ENCODE measurements around the gene ASPSCR1.

ASPSCR1 gene

DNA sequence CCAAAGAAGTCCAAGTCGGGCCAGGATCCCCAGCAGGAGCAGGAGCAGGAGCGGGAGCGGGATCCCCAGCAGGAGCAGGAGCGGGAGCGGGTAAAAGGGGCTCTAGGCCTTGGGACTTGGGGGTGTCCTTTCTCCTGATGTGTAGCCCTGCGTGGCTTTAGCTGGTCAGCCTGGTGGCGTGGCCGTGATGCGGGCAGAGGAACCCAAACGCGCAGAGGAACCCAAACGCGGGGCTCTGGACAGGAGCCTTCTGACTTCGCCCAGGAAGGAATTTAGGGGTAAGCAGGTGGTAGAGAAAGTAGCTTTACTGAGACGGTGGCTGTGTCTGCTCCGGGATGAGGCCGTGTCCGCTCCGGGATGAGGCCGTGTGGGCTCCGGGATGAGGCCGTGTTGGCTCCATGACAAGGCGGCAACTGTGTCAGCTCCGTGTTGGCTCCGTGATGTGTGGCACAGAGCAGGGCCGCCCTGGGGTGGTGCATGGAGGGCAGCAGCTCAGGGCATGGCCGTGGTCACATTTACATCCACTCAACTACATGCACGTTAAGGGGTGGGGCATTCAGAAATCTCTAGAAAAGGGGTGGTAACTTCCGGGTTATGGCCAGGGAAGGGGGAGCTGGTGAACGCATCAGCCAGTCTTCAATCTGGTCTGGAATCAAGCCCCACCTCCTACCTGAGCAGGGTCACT is 19.5 kb downstream of the ASPSCR1 start:
- DNase-seq (ENCODE audit: low spot score) = no peak
- FAIRE-seq = no peak

DNA sequence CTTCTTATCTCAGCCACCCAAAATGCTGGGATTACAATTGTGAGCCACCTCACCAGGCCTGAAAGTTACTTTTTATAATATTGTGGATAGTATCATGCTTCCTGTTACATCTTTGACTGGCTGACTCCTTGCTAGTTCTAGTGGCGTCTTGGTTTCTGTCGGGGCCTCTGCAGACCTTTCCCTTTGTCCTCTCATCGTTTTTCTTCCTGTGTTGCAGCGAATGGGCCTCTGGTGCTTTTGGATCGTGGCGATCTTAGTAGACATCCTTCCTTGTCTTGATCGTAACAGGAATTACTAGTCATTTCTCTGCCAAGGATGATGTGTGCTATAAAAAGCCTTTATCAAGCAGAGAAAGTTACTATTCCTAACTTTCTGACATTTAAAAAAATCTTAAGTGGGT is 20.8 kb downstream of the ASPSCR1 start:
- DNase-seq (ENCODE audit: low spot score) = no peak
- FAIRE-seq = no peak

- FAIRE-seq = no peak
- no peak for DNase-seq (ENCODE audit: low spot score)
Measured at GRCh38 chr17:81998691-81999438, 21.4 kb downstream of the ASPSCR1 start.

- DNase-seq (ENCODE audit: low spot score) = no peak
- no peak for FAIRE-seq
Measured at GRCh38 chr17:81999587-81999975, 22.2 kb downstream of the ASPSCR1 start.

DNA sequence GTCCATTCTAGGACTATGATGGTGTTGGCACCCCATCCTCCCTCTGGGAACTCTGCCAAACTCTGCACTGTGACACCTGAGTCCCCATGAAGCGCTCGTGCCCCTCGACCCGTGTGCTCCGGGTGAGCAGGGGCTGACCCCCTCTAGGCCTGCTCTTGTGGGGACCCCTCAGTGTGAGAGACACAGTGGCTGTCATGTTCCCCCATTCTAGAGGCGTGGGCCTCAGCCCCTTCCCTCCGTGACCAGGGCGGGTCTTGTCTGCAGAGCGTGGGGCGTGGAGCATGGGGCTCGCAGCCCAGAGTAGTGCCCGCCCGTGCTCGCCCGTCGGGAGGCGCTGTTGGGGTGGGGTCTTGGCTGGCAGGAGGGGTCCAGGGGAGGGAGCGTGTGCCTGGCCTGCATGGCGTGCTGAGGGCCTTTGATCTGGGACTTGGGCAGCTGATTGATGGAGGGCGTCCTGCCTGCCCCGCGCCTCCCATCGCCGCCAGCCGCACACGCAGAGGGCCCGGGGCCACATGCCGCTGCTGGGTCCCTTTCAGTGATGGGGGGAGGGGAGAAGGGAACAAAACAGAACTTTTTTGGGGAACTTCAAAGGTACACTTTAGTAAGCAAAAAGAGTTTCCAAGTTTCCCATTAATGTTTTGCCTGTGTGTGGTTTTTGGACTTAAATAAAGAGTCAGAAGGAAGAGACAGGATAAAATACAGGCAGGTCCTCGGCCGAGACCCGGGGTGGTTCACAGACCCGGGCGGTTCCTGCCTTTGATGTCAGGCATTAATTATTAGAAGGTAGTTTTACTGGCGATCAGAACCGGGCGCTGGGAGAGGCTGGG is 22.8 kb downstream of the ASPSCR1 start:
- FAIRE-seq (no peak), DNase-seq (ENCODE audit: low spot score) (no peak)

DNA sequence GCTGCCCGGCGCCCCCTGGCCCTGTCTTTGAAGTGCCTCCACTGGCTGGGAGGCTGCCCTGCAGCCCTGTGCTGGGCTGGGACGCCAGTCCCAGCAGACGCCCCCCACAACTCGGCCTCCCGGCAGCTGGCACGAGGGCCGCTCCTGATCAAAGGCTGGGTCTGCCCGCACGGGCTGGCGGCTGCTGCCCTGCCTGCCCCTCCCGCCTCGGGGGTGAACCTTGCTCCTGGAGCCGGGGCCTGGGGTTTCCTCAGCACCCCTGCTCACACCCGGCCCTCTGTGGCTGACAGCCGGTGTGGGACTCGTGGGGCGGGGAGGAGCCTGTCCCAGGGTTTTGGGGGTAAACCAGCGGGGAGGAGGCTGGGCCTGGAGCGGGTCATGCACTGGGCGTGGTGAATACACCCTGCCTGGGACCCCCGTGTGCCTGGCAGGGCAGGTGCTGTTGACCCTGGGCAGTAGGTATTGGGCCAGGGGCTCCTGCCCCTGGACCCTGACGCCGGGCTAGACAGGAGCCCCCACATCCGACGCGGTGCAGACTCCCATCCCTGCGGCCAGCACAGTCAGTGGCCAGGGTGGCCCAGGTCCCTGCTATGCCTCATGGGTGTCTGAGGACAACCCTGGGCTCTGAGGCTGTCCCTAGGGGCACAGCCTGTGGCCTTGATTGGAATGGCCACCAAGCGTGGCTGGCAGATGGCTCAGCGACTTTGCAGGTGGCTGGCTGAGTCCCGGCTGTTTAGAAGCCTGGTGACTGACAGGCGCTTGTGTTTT is 23.6 kb downstream of the ASPSCR1 start:
- FAIRE-seq (no peak), DNase-seq (ENCODE audit: low spot score) (no peak)

DNA sequence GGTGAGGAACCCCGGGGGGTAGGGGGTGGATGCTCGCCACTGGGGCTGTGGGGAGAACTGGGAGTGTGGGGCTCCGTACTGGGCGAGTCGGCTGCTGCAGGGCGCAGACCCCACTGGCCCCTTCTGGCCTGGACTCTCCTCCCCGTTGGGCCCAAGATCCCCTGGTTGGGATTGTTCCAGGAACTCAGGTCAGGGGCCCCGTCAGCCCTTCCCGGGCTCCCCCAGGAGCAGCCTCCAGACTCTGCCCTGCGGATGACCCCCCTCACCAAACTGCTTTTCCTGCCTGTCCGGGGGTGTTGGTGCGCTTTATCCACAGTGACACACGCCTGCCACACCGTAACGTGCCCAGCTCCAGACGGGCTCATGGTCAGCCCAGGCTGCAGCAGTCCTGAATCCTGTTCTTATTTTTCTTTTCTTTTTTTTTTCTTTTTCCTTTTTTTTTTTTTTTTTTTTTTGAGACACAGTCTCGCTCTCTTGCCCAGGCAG is 24.2 kb downstream of the ASPSCR1 start:
- DNase-seq (ENCODE audit: low spot score) (no peak), FAIRE-seq (no peak)

DNA sequence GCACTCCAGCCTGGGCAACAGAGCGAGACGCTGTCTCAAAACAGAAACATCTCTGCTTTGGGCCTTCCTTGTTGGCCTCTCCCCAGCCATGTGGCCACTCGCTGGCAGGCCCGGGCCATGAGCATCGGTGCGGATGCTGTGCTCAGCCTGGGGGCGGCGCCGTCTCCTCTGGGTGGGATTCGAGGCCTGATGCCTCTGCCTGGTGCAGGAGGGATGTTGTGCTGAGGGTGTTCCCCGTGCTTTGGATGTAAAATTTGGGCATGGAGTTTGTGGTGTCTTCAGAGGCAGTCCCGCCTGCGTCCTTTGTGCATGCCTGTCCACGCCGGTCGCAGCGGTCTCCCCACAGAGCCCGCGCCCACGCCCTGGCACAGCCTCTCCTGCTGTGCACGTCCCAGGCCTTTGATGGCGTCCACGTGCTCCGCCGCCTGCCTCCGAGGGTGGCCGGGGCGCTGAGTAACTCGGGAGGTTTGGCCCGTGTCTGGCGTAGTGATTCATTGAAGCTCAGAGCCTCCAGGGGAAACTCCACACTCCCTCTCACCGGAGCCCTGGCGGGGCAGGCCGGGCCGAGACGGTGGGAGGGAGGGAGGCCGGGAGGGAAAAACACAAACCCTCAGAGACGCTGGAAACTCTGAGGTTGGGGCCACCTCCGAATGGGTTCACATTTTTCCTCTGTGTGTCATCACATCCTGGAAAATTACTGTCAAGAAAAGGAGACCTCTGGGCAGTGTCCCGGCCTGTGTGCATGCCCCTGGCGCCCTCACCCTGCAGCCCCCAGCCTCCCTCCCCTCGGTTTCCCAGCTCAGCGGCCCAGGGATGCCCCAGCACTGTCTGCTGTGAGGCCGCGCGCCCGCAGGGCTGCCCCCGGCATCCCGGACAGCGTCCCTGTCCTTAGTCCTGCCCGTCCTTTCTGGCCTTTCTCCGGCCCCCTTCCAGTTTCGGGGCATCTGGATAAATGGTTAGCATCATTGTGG is 26.3 kb downstream of the ASPSCR1 start:
- DNase-seq (ENCODE audit: low spot score) = peak; percentile 96
- FAIRE-seq = peak; percentile 94

DNA sequence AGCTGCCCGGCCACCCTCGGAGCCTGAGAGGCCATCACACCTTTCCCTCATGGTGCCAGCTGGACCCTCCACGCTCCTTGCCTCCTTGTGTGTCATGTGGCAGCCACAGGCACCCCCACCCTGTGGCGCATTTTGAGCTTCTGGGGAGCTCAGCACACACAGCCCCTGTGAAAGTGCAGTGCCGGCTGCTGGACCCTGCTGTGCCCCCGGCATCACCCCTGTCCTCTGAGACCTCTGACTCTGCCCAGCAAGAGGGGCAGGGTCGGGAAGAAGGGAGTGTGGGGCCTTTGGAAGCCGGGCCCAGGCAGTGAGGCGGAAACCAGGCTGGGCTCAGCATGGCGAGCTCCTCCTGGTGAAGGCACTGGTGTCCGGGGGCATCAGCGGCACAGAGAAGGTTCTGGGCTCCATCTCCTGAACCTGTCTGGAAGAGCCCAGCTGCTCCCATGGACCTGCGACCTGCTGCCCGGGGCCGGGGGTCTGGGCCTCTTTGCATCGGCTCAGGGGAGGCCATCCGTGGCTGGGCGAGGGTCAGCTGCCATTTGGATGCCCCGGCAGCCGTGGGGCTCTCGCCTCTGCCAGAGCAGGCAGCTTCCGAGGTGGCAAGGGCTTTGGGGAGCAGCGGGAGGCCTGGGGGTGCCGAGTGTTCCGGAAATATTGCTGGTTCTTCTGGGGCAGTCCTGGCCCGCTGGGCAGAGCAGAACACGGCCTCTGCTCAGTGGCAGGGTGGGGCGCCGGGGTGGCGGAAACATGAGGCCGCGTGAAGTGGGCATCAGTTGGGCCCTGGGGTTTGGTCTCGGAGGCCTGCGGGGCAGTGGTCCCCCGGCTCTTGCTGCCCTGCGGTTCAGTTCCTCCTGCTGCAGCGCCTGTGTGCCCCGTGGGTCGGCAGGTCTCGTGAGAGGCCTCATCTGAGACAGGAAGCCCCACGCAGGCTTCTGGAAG is 27.4 kb downstream of the ASPSCR1 start:
- FAIRE-seq (no peak), DNase-seq (ENCODE audit: low spot score) (no peak)

DNA sequence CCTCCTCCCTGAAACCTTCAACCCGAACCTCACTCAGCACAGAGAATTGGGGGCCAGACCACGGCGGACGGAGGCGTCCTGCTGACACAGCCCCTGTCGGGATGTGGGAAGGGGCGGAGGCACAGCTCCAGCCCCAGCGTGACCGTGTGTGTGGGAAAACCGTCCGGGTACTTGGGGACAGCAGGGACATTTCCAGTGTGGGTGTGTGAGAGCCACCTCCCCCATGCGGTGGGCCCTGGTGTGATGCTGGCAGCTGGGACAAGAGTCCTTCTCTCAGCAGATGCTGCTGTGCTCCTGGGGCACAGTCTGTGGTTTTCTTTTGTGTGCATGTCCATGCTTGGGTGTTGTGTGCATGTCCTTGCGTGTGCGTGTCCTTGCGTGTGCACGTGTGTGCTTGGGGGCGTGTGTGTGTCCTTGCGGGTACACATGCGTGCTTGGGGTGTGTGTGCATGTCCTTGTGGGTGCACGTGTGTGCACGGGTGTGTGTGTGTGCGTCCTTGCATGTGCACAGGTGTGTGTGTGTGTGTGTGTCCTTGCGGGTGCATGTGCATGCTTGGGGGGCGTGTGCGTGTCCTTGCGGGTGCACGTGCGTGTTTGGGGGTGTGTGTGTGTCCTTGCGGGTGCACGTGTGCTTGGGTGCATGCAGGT is 28.4 kb downstream of the ASPSCR1 start:
- FAIRE-seq (no peak), DNase-seq (ENCODE audit: low spot score) (no peak)

DNA sequence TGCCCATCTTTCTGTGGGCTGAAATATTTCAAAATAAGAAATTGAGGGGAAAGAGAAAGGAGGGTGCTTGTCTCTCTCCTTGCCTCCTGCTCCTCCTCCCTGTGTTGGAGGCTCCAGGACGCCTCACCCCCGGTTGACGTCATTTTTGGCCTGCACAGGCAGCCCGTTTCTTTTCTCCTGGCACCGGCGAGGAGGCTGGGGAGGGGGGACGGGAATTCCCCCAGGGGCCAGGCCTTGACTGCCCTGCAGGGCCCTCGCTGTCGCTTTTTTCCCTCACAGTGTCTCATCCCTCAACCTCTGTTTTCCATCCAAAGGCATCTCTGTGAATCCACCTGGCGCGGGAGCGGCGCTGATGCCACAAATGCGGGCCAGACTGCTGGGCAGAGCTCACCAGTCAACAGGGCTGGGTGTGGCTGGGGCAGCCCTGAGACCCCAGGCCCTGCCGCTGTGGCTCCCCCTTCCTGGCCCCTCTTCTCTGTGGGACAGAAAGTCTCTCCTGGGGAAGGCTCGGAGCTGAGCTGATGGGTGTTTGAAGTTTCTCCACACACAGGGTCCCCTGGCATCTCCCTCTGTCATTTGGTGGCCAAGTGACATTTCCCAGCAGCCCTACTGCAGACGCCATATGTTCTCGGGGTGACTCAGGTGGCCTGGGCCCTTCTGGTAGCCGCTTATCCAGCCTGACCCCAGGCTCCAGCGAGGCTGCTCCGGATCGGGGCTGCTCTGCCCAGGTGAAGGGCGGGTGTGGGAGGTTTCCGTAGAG is 29.2 kb downstream of the ASPSCR1 start:
- DNase-seq (ENCODE audit: low spot score) (no peak), FAIRE-seq (no peak)

DNA sequence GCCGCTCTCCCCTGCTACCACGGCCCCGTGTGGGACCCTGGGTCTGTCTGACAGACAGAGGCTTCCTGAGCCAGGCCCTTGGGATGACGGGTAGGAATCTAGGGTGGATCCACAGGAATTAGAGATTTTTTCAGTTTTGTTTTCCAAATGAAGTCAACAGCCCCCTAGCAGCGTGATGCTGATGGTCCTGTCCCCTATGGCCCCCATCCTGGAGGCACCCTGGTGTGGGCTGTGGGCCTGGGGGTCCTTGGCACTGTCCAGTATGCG is 29.7 kb downstream of the ASPSCR1 start:
- DNase-seq (ENCODE audit: low spot score) (no peak), FAIRE-seq (no peak)

DNA sequence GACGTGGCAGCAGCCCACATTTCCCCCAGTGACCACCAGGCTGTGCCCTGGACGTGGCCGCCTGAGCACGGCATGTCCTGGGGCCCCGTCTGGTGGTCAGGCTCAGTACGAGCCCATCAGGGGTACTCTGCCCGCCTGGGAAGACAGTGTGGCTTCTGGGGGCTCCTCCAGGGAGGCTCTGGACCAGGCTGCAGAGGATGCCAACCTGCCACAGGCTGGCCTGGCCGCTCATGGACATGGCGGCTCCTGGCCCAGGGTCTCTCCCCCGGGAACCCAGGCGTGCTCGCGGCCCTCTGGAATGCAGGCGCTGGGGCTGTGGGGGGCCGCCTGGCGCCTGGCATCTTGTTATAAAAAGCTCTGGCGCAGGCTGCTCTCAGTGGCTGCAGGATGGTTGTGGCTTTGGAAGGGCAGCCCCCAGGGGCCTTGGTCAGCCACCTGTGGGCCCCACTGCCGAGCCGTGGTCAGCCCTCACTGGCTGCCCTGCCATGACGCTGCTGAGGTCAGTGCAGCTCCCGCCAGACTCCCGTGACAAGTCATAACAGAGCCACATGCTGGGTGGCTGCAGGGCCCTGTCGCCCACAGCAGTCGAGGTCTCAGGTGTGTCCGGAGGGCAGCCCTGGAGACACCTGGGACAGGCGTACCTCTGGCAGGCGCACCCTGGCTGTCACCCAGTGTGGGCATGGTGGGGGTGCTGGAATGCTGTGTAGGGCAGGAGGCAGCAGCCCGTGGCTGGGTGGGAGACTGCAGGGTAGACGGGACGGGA is 30.2 kb downstream of the ASPSCR1 start:
- FAIRE-seq (no peak), DNase-seq (ENCODE audit: low spot score) (no peak)

GRCh38 chr17:82008258-82008940 is 31.0 kb downstream of the ASPSCR1 start:
- no peak for DNase-seq (ENCODE audit: low spot score)
- FAIRE-seq = no peak

- no peak for FAIRE-seq
- DNase-seq (ENCODE audit: low spot score) = no peak
Measured at GRCh38 chr17:82008941-82009405, 31.5 kb downstream of the ASPSCR1 start.

DNA sequence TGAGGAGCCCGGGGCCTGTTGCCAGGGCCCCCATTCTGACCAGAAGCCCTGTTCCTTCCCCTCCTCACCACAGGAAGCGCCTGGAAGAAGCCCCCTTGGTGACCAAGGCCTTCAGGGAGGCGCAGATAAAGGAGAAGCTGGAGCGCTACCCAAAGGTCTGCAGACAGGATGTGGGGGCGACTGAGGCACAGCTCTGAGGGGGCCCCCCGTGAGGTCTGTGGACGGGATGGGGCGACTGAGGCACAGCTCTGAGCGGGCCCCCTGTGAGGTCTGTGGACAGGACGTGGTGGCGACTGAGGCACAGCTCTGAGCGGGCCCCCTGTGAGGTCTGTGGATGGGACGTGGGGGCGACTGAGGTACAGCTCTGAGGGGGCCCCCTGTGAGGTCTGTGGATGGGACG is 32.0 kb downstream of the ASPSCR1 start:
- DNase-seq (ENCODE audit: low spot score) (no peak), FAIRE-seq (no peak)
